OCI-LY3 (cell line): ENCODE results near the gene PCNX3.

Source experiments
- CTCF ChIP-seq: fragments of 200-600, 300-600 bp; sonication (generic); IDR thresholded peaks from 2 replicates; pipeline ENCODE4 v1.5.1; 2014; ENCODE audit warnings: antibody characterized with exemption, low read length, low read depth
- EZH2phosphoT487 ChIP-seq: fragments of 200-600 bp; shearing (Covaris generic); IDR thresholded peaks from 2 replicates; pipeline ENCODE4 v1.6.1; 2018; ENCODE audit warnings: antibody characterized with exemption, mixed run types, low read depth

- TF ChIP-seq CTCF, result no peak
- no peak for TF ChIP-seq EZH2phosphoT487
Measured at GRCh38 chr11:65672180-65672860, 56.7 kb downstream of the PCNX3 start.
